NB4 (cell line): ENCODE measurements around the gene PARD3.

Experiments
- TF ChIP-seq, protein P1 (sequence below): IDR thresholded peaks from one replicate; pipeline ENCODE4 v1.5.1; 2012; ENCODE audit warnings: low read depth, low read length
- TF ChIP-seq, protein P2 (sequence below): IDR thresholded peaks from 2 replicates; pipeline ENCODE4 v1.6.1; 2011; ENCODE audit warnings: low read depth, low read length

DNA sequence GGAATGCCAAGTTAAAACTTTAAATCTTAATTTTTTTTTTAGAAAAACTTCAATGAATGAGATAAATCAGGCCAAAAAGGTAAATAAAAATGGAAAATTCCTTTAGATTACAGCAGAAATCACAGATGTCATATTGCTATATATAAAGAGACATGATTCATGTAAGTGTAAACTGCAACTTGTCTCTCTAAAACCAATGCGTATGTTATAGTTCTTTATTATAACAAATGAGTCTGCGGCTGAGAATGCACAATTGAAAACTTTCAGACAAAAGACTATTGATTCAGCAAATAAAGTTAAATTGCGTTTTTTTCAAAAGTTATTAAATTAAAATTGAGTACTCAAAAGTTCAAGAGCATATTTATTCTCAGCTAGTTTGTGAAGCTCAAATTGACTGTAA, 425.3 kb downstream of the PARD3 start:
- TF ChIP-seq, protein P1, sequence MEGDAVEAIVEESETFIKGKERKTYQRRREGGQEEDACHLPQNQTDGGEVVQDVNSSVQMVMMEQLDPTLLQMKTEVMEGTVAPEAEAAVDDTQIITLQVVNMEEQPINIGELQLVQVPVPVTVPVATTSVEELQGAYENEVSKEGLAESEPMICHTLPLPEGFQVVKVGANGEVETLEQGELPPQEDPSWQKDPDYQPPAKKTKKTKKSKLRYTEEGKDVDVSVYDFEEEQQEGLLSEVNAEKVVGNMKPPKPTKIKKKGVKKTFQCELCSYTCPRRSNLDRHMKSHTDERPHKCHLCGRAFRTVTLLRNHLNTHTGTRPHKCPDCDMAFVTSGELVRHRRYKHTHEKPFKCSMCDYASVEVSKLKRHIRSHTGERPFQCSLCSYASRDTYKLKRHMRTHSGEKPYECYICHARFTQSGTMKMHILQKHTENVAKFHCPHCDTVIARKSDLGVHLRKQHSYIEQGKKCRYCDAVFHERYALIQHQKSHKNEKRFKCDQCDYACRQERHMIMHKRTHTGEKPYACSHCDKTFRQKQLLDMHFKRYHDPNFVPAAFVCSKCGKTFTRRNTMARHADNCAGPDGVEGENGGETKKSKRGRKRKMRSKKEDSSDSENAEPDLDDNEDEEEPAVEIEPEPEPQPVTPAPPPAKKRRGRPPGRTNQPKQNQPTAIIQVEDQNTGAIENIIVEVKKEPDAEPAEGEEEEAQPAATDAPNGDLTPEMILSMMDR: no peak
- TF ChIP-seq, protein P2, sequence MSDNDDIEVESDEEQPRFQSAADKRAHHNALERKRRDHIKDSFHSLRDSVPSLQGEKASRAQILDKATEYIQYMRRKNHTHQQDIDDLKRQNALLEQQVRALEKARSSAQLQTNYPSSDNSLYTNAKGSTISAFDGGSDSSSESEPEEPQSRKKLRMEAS: no peak
